Measurements from ENCODE around the gene EHBP1. TPM values are rescaled to one million over a fixed set of nuclear protein-coding genes. Genes with fewer than 3 reads are reported as not detected.

Gene EHBP1
- total and polyA plus RNA-seq, 2 donors (not counting 3 experiments of a cell fraction or from before 2014, with no cell fraction given) = 8.4 to 34.8 TPM

- peaks cover 0 to 2% of the 10 kb centered on the region in 2 experiments for H3K36me3 ChIP-seq (ENCODE audit: control insufficient read depth in 2 of 2, extremely low read depth in 1 of 2, insufficient read depth in 2 of 2, low read length in 2 of 2)
- TF ChIP-seq FOS (IDR thresholded peaks at IDR 0.05; ENCODE audit: borderline replicate concordance, insufficient read depth, low read length) (peak; percentile 34), POLR2AphosphoS5 (IDR thresholded peaks at IDR 0.05; ENCODE audit: insufficient read depth, low read depth, low read length) (no peak), POLR2A (IDR thresholded peaks at IDR 0.05; ENCODE audit: low read depth, low read length) (no peak), JUN (IDR thresholded peaks at IDR 0.05; ENCODE audit: borderline replicate concordance, insufficient read depth, insufficient read length, low read depth) (peak; percentile 15)
- H2AFZ ChIP-seq (ENCODE audit: low read depth, low read length) = no peak overlapping the region
- no peaks in the 10 kb centered on the region for H3K9me3 ChIP-seq (replicated peaks; ENCODE audit: control insufficient read depth, insufficient read depth, low read length)
- H4K20me1 ChIP-seq (replicated peaks; ENCODE audit: control insufficient read depth, extremely low read depth, insufficient read depth, low read length) = no peaks in the 10 kb centered on the region
- dilution Hi-C loops (cut with MboI; ENCODE audit: extremely low pct_ligation_motif_present, low sequenced_read_pairs) = no loop called here
- no peaks in the 10 kb centered on the region for H3K9me1 ChIP-seq (replicated peaks; ENCODE audit: control insufficient read depth, extremely low read depth, insufficient read depth, low read length)
- FAIRE-seq (no peak), DNase-seq (ENCODE audit: low read depth, low spot score) (no peak)
- H3K4me1 ChIP-seq (ENCODE audit: control insufficient read depth, extremely low read depth, insufficient read depth, low read length) = peaks cover 8% of the 10 kb centered on the region
- ChIA-PET CTCF (interaction anchor here (0.7 to 1.7 kb wide), 4 partner anchors 8 to 28 kb away, joined by 3 to 6 read pairs (median 4); no protein-coding TSS in a partner anchor), POLR2A (no interaction called here)
- no peak overlapping the region for H3K27ac ChIP-seq (ENCODE audit: insufficient read depth, low read depth, low read length)
- no peaks in the 10 kb centered on the region for H3K27me3 ChIP-seq (ENCODE audit: control insufficient read depth in 2 of 2, insufficient read depth in 2 of 2, low read length in 2 of 2)
- BruUV-seq (replicated peaks) = no TSS peak
- H3K4me3 ChIP-seq (replicated peaks in 1 of 3; ENCODE audit: insufficient read depth in 1 of 3, low read depth in 1 of 3, low read length in 3 of 3) = no peak overlapping the region
- no peak overlapping the region for H3K9ac ChIP-seq (replicated peaks; ENCODE audit: extremely low read depth, insufficient read depth, low read length)
- intact Hi-C loops (cut with micrococcal nuclease) = no loop called here
- H3K4me2 ChIP-seq (ENCODE audit: insufficient read depth, low read length) = no peak overlapping the region
- no peaks in the 10 kb centered on the region for H3K79me2 ChIP-seq (ENCODE audit: control insufficient read depth, insufficient read depth, low read length)
Measured at GRCh38 chr2:62998949-62999348, 293.4 kb downstream of the EHBP1 start.

- POLR2A ChIA-PET = no interaction called here
- Histone ChIP-seq H3K9me1 (replicated peaks; ENCODE audit: control insufficient read depth, extremely low read depth, insufficient read depth, low read length) (no peaks in the 10 kb centered on the region), H3K36me3 (ENCODE audit: control insufficient read depth in 2 of 2, extremely low read depth in 1 of 2, insufficient read depth in 2 of 2, low read length in 2 of 2) (peaks cover 0 to 2% of the 10 kb centered on the region in 2 experiments), H3K9me3 (replicated peaks; ENCODE audit: control insufficient read depth, insufficient read depth, low read length) (no peaks in the 10 kb centered on the region), H3K4me1 (ENCODE audit: control insufficient read depth, extremely low read depth, insufficient read depth, low read length) (peaks cover 8% of the 10 kb centered on the region), H3K4me2 (ENCODE audit: insufficient read depth, low read length) (no peak overlapping the region), H3K4me3 (replicated peaks in 1 of 3; ENCODE audit: insufficient read depth in 1 of 3, low read depth in 1 of 3, low read length in 3 of 3) (no peak overlapping the region), H4K20me1 (replicated peaks; ENCODE audit: control insufficient read depth, extremely low read depth, insufficient read depth, low read length) (no peaks in the 10 kb centered on the region), H3K27me3 (ENCODE audit: control insufficient read depth in 2 of 2, insufficient read depth in 2 of 2, low read length in 2 of 2) (no peaks in the 10 kb centered on the region), H2AFZ (ENCODE audit: low read depth, low read length) (no peak overlapping the region), H3K9ac (replicated peaks; ENCODE audit: extremely low read depth, insufficient read depth, low read length) (no peak overlapping the region), H3K79me2 (ENCODE audit: control insufficient read depth, insufficient read depth, low read length) (no peaks in the 10 kb centered on the region), H3K27ac (ENCODE audit: insufficient read depth, low read depth, low read length) (no peak overlapping the region)
- intact Hi-C loops (cut with micrococcal nuclease) = no loop called here
- dilution Hi-C loops (cut with MboI; ENCODE audit: extremely low pct_ligation_motif_present, low sequenced_read_pairs) = no loop called here
- CTCF ChIA-PET = no interaction called here
- no TSS peak for BruUV-seq (replicated peaks)
- no peak for DNase-seq (ENCODE audit: low read depth, low spot score)
- TF ChIP-seq POLR2A (IDR thresholded peaks at IDR 0.05; ENCODE audit: low read depth, low read length) (no peak), CTCF (IDR thresholded peaks at IDR 0.05; ENCODE audit: extremely low read depth in 1 of 2, insufficient read depth in 1 of 2, low read depth in 1 of 2, low read length in 2 of 2) (no peak), EZH2 (IDR thresholded peaks at IDR 0.05; ENCODE audit: borderline replicate concordance, low read depth, low read length, severe bottlenecking) (no peak), GATA2 (IDR thresholded peaks at IDR 0.05; ENCODE audit: insufficient read depth, insufficient read length, low read depth, low read length) (no peak), POLR2AphosphoS5 (IDR thresholded peaks at IDR 0.05; ENCODE audit: insufficient read depth, low read depth, low read length) (no peak), MYC (IDR thresholded peaks at IDR 0.05; ENCODE audit: low read depth, low read length) (no peak), JUN (IDR thresholded peaks at IDR 0.05; ENCODE audit: borderline replicate concordance, insufficient read depth, insufficient read length, low read depth) (no peak), MAX (IDR thresholded peaks at IDR 0.05; ENCODE audit: insufficient read depth, insufficient read length) (no peak), FOS (IDR thresholded peaks at IDR 0.05; ENCODE audit: borderline replicate concordance, insufficient read depth, low read length) (no peak)
- no peak for FAIRE-seq
Measured at GRCh38 chr2:62999905-63000304, 294.4 kb downstream of the EHBP1 start.
